Brain microvascular endothelial cell (primary cell): ENCODE data around the gene CPVL.

Experiments
- DNase-seq: peaks from one replicate; pipeline ENCODE4 v3.0.0-alpha.2; 2020
- H3K27ac ChIP-seq: fragments of 250-450 bp; sonication (Bioruptor Pico); 2 replicates; pipeline ENCODE4 v1.5.1; 2020; ENCODE audit warnings: mild to moderate bottlenecking, moderate library complexity
- H3K27me3 ChIP-seq: fragments of 250-450 bp; sonication (Bioruptor Pico); replicated peaks from 2 replicates; pipeline ENCODE4 v1.5.1; 2020; ENCODE audit warnings: mild to moderate bottlenecking
- H3K36me3 ChIP-seq: fragments of 250-450 bp; sonication (Bioruptor Pico); replicated peaks from 2 replicates; pipeline ENCODE4 v1.5.1; 2020; ENCODE audit warnings: mild to moderate bottlenecking
- H3K4me3 ChIP-seq: 2 replicates; pipeline ENCODE4 v1.5.1; 2011; ENCODE audit warnings: low read depth, mild to moderate bottlenecking, control low read depth, low read length, moderate library complexity
- CTCF ChIP-seq: IDR thresholded peaks from 2 replicates; pipeline ENCODE4 v1.5.1; 2011; ENCODE audit warnings: low read depth, mild to moderate bottlenecking, moderate library complexity, low read length, control low read depth, inconsistent platforms; ENCODE audit errors: missing control alignments
- in situ Hi-C: cut with HindIII; loops from 2 replicates; pipeline ENCODE4 v1.10.0; 2017; ENCODE audit warnings: low sequenced_read_pairs, low pct_ligation_motif_present

CPVL gene

GRCh38 chr7:28976022-28976421, 170.3 kb downstream of the CPVL start:
- H3K36me3 ChIP-seq = no peaks in the 10 kb centered on the region
- no peak for TF ChIP-seq CTCF
- no peak for DNase-seq
- H3K27ac ChIP-seq = no peak overlapping the region
- in situ Hi-C loops = no loop called here
- H3K27me3 ChIP-seq = no peaks in the 10 kb centered on the region
- H3K4me3 ChIP-seq = no peak overlapping the region

- in situ Hi-C loops = no loop called here
- no peaks in the 10 kb centered on the region for H3K27me3 ChIP-seq
- no peaks in the 10 kb centered on the region for H3K36me3 ChIP-seq
- no peak for DNase-seq
- TF ChIP-seq CTCF = no peak
- no peak overlapping the region for H3K27ac ChIP-seq
- H3K4me3 ChIP-seq = no peak overlapping the region
These were observed 172.7 kb downstream of the CPVL start for GRCh38 chr7:28973591-28973990.

GRCh38 chr7:28964056-28964455, 182.3 kb downstream of the CPVL start:
- H3K27me3 ChIP-seq = no peaks in the 10 kb centered on the region
- no peaks in the 10 kb centered on the region for H3K36me3 ChIP-seq
- no peak for DNase-seq
- no peak overlapping the region for H3K4me3 ChIP-seq
- TF ChIP-seq CTCF = no peak
- no peak overlapping the region for H3K27ac ChIP-seq
- in situ Hi-C loops = no loop called here

GRCh38 chr7:28961972-28962371, 184.4 kb downstream of the CPVL start:
- in situ Hi-C loops = no loop called here
- H3K27me3 ChIP-seq = peaks cover 8% of the 10 kb centered on the region

GRCh38 chr7:28960071-28960840, 186.1 kb downstream of the CPVL start:
- Histone ChIP-seq H3K36me3 (no peaks in the 10 kb centered on the region), H3K4me3 (no peak overlapping the region), H3K27me3 (peaks cover 20% of the 10 kb centered on the region), H3K27ac (no peak overlapping the region)
- DNase-seq = no peak
- TF ChIP-seq CTCF = no peak
- in situ Hi-C loops = no loop called here

More at GRCh38 chr7:28961972-28962371, 184.4 kb downstream of the CPVL start:
- Histone ChIP-seq H3K27ac (no peak overlapping the region), H3K4me3 (no peak overlapping the region), H3K36me3 (no peaks in the 10 kb centered on the region)
- TF ChIP-seq CTCF = no peak
- DNase-seq = no peak

- Histone ChIP-seq H3K27me3 (peaks cover 21% of the 10 kb centered on the region), H3K4me3 (no peak overlapping the region), H3K36me3 (no peaks in the 10 kb centered on the region), H3K27ac (no peak overlapping the region)
- TF ChIP-seq CTCF = no peak
- in situ Hi-C loops = no loop called here
- DNase-seq = no peak
These were observed 187.4 kb downstream of the CPVL start for GRCh38 chr7:28958980-28959347.
